ENCODE measurements around the gene FAM219B.
A peak's percentile ranks its signal among the peaks of the same experiment; 100 is the strongest.
"Not testable (repeated sequence)": the region's sequence is repeated elsewhere in the genome, so short reads cannot be mapped to it uniquely, and the experiment has no call there.

The FAM219B gene, protein sequence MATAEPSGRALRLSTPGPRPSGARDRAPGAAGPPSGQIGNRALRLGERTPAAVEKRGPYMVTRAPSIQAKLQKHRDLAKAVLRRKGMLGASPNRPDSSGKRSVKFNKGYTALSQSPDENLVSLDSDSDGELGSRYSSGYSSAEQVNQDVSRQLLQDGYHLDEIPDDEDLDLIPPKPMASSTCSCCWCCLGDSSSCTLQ

GRCh38 chr15:74906450-74907162, at the start of gene FAM219B:
FAM219B (minus strand) TSS chr15:74906851; CDS start chr15:74906800, 51 bp downstream.
- DNase-seq (ENCODE audit: low read depth in 2 of 2), result peak; percentile 63 to 72

GRCh38 chr15:74955796-74956647, 49.4 kb upstream of the FAM219B start:
- DNase-seq (ENCODE audit: low read depth in 2 of 2), result peak; percentile 40 to 62

DNA sequence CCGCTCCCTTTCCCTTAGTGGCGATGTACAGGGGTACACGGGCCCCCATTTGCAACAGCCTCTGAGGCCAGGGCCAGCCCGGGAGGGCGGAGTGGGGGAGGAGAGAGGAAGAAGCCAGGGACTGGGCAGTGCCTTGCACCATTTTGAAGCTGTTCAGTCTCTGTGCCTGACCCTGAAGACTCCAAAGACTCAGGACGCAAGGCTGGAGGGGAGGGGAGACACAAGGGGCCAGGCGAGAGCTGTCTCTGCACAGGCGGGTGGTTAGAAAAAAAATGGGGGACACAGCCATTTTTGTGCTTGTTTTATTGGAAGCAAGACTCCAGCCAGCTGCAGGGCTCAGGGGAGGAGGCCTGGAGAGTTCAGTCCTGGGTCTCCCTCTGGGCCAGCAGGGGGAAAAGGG, 48.4 kb upstream of the FAM219B start:
- DNase-seq (ENCODE audit: low read depth in 2 of 2), result no peak

DNA sequence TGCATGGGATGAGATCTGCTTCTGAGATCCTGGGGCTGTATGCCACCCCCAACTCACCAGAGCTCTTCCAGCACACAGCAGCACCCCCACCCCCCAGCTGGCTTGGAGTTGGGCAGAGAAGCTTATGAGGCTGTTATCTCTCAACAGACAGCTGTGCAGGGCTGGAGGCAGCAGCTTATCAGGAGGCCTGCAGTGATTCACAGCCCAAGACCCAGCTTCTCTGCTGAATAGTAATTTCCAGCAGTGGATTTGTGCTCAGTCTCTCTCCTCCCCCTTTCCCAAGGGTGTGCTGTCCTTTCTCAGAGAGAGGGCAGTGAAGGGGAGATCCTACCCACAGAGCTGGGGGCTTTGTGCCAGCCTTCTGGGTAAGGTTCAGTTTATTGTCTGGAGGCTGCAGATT, 47.9 kb upstream of the FAM219B start:
- DNase-seq (ENCODE audit: low read depth in 2 of 2), result no peak

DNA sequence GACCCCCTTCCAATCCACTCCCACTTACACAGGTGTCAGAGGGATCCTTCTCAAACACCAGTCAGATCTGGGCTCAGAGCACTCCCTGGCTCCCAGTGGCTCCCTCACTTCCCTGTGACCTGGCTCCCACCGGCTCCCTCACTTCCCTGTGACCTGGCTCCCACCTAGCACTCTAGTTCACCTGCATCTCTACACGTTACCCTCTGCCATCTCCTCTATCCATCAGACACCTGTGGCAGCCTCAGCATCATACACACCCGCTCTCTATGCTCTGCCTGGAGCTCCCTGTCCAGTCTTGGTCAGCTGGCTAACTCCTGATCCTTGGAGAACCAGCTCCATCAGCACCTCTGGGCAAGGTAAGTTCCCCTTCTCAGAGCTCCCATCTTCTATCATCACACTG, 44.4 kb upstream of the FAM219B start:
- DNase-seq (ENCODE audit: low read depth in 2 of 2), result no peak

- DNase-seq (ENCODE audit: low read depth in 2 of 2), result peak; percentile 46 to 74
Observed at GRCh38 chr15:74950078-74950908, 43.6 kb upstream of the FAM219B start.

- DNase-seq (ENCODE audit: low read depth in 2 of 2), result peak; percentile 83 to 91
Observed at GRCh38 chr15:74937590-74938371, 31.1 kb upstream of the FAM219B start, which contains the start of gene COX5A. COX5A (minus strand) TSS chr15:74938073; CDS start chr15:74938014, 59 bp downstream.

DNA sequence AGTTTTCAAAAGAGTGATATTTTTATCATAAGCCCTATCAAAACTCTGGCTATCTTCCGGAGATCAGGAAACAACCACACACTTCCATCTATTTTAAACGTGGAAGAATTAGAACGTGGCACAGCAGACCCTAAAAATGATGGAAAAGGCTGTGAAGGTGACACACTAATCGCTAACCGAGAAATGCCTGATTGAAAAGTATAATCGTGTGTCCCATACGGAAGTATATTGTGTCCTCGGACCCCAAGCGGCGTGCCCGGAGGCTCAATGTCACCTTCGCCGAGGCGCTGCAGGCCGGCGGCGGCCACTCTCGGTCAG, 30.6 kb upstream of the FAM219B start:
- no peak for DNase-seq (ENCODE audit: low read depth in 2 of 2)

- not testable (repeated sequence) for DNase-seq (ENCODE audit: low read depth in 2 of 2)
Observed at GRCh38 chr15:74935193-74935592, 28.5 kb upstream of the FAM219B start.

DNA sequence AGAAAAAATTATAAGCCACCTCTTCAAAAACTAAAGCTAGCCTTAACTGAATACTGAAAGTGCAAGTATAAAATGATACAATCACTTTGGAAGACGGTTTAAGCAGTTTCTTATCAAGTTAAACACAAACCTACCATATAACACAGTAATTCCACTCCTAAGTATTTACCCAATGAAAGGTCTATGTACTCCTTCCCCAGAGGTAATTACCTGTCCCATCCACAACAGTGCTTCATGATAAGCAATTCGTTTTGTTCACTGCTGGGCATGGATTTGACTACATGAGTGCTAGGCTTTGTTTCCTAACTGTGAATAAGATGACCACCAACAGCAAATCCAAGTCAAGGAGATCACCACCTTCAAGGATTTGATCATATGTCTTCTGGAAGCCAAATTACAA, 26.9 kb upstream of the FAM219B start:
- DNase-seq (ENCODE audit: low read depth in 2 of 2), result no peak

GRCh38 chr15:74928771-74929198, 22.1 kb upstream of the FAM219B start:
- no peak for DNase-seq (ENCODE audit: low read depth in 2 of 2)

DNA sequence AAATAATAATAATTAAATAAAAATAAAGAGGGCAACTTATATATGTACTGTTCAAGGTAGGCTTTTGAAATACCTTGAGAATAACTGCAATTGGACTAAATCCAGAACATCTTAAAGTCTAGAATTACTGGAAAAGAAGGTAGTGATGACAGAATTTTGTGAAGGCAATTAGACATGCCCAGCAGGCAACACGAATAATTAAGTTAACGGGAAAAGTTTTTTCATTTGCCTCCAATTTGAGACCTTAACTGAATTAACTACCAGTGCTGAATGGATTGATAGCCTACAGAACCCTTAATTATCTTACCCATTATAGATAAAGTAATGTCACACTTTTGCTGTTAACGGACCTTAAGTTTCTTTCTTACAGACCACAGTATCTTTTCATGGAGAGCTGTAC, 17.9 kb upstream of the FAM219B start:
- no peak for DNase-seq (ENCODE audit: low read depth in 2 of 2)

DNA sequence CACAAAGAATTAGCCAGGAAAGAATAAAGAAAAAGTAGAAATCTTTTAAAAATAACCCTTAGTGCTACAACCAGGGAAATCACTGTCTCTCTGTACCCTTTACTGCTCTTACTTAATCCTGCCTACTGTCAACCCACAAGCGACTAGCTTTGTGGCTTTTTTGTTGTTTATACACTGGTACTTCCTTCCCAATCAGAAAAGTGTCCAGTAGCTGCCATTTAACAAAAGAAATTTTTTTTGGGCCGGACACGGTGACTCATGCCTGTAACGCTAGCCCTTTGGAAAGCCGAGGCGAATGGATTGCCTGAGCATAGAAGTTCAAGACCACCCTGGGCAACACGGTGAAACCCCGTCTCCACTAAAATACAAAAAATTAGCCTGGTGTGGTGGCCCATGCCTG, 13.8 kb upstream of the FAM219B start:
- no peak for DNase-seq (ENCODE audit: low read depth in 2 of 2)

- DNase-seq (ENCODE audit: low read depth in 2 of 2), result no peak
Observed at GRCh38 chr15:74917676-74918075, 11.0 kb upstream of the FAM219B start.

- DNase-seq (ENCODE audit: low read depth in 2 of 2), result not testable (repeated sequence)
Observed at GRCh38 chr15:74913799-74914198, 7.1 kb upstream of the FAM219B start.

- no peak for DNase-seq (ENCODE audit: low read depth in 2 of 2)
Observed at GRCh38 chr15:74913041-74913440, 6.4 kb upstream of the FAM219B start.

- DNase-seq (ENCODE audit: low read depth in 2 of 2), result no peak
Observed at GRCh38 chr15:74908635-74909034, 2.0 kb upstream of the FAM219B start.

- no peak for DNase-seq (ENCODE audit: low read depth in 2 of 2)
Observed at GRCh38 chr15:74907163-74907870, 666 bp upstream of the FAM219B start.

DNA sequence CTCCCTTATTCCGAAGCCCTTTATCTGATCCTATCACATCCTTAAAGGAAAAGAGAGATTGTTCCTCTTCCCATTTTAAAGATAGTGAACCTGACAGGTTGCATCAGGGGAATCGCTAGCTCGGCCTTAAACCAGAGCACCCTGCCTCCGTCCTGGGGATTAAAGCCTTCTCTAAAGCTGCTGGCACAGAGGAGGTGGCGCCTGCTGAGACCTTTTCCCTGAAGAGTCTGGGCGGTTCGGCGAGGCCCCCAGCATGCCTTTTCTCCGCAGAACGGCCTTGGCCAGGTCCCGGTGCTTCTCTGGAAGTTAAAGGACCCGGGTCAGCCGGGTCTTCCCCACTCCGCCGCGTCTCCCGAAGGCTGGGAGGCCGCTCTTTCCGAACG, 593 bp downstream of the FAM219B start:
- DNase-seq (ENCODE audit: low read depth in 2 of 2), result no peak

DNA sequence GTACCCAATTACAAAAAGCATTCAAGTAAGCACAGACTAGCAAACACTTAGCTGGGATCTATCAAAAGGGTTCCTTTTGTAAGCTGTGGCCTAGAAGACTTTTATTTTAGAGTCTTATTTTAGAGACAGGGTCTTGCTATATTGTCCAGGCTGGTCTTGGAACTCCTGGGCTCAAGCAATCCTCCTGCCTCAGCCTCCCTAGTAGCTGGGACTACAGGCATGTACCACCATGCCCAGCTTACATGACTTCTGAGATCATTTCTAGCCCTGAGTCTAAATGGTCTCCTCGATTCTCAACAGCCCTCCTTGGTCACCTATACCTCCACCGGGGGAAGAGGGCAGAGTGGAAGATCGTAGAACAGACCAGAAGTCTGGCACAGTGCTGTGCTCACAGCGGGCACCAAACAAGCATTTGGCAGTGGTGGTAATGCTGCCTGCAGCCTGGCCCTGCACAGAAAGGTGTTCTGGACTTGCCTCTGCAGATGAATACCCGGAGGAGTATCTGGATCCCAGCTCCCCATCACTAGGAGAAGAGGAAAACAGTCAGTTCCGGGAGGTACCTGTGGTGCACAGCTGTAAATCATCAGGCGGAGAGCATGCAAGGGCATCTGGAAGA, 2.4 kb downstream of the FAM219B start:
- DNase-seq (ENCODE audit: low read depth in 2 of 2), result no peak
